DND-41 (cell line): ENCODE measurements around the gene TDP2.

Experiments
- CTCF ChIP-seq: IDR thresholded peaks from 2 replicates; pipeline ENCODE4 v1.5.1; 2012; ENCODE audit warnings: borderline replicate concordance, low read length, moderate library complexity, mild to moderate bottlenecking; ENCODE audit not compliant: poor library complexity, severe bottlenecking; ENCODE audit errors: extremely low read depth
- EZH2 ChIP-seq: IDR thresholded peaks from 3 replicates; pipeline ENCODE4 v1.6.1; 2012; ENCODE audit warnings: borderline replicate concordance, low read depth, mild to moderate bottlenecking, moderate library complexity, low read length, inconsistent platforms; ENCODE audit not compliant: severe bottlenecking

- TF ChIP-seq CTCF (no peak), EZH2 (no peak)
Measured at GRCh38 chr6:24694198-24694597, 27.5 kb upstream of the TDP2 start.
